NCI-H128 (cell line): Measurements from ENCODE around the gene ZBTB47.

Source experiments
- DNase-seq: peaks from one replicate; lab custom pipeline; 2025; ENCODE audit not compliant: unreplicated experiment; lab: John Stamatoyannopoulos, UW

ZBTB47 gene

DNA sequence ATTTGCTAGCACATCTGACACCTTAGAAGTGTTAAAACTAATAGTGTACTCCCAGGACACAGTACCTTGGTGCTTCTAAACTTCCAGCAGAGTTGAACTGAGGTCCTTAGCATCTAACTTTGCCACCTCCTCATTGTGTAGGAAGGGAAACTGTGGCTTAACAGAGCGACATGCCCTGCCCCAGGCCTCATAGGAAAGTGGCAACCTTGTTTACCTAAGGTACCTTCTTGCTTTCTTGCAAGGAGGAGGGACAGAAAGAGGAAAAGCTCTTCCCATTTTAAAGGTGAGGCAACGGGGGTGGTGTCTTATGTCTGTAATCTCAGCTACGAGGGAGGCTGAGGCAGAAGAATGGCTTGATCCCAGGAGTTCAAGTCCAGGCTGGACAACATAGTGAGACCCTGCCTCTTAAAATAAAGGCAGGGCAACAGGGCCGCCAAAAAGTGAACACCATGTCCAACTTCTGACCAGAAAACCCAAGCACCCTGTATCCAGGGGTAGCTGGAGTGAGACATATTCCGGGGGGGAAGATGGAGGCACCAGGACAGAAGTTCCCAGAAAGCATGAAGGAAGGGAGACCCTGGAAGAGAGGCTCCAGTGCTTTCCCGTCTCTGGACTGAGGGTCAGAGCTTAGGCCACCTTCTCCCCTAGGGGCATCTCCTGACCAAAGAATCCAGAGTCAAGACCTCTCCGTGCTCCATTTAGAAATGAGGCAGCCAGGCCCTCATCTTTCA lies 31.3 kb downstream of the ZBTB47 start:
- DNase-seq: no peak

DNA sequence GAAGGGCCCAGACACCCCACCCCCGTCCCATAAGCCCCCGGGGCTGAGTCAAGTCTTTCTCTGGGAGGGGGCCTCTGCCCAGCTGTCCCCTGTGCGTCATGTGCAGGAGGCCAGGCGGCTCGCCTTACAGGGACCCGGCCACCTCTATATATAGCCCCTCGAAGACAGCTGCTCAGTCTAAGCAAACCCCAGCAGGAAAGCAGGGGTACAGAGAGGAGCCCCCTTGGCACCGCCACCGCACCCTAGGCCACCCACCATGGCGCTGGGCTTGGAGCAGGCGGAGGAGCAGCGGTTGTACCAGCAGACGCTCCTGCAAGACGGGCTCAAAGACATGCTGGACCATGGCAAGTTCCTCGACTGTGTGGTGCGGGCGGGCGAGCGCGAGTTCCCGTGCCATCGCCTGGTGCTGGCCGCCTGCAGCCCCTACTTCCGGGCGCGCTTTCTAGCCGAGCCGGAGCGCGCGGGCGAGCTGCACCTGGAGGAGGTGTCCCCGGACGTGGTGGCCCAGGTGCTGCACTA lies 31.9 kb downstream of the ZBTB47 start, which contains the start of gene KLHL40:
Gene KLHL40, plus strand, starts transcription at position 175 of the 519 bp plus-strand sequence. Its CDS starts 82 bp downstream, at position 257.
- DNase-seq: no peak

DNA sequence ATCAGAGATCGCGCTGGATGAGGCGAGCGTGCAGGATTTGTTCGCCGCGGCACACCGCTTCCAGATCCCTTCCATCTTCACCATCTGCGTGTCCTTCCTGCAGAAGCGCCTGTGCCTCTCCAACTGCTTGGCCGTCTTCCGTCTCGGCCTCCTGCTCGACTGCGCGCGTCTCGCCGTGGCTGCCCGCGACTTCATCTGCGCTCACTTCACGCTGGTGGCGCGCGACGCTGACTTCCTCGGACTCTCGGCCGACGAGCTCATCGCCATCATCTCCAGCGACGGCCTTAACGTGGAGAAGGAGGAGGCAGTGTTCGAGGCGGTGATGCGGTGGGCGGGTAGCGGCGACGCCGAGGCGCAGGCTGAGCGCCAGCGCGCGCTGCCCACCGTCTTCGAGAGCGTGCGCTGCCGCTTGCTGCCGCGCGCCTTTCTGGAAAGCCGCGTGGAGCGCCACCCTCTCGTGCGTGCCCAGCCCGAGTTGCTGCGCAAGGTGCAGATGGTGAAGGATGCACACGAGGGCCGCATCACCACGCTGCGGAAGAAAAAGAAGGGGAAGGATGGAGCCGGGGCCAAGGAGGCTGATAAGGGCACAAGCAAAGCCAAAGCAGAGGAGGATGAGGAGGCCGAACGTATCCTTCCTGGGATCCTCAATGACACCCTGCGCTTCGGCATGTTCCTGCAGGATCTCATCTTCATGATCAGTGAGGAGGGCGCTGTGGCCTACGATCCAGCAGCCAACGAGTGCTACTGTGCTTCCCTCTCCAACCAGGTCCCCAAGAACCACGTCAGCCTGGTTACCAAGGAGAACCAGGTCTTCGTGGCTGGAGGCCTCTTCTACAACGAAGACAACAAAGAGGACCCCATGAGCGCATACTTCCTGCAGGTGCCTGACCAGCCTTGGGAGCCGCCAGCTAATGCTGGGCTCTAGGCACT lies 32.7 kb downstream of the ZBTB47 start:
- DNase-seq: no peak

DNA sequence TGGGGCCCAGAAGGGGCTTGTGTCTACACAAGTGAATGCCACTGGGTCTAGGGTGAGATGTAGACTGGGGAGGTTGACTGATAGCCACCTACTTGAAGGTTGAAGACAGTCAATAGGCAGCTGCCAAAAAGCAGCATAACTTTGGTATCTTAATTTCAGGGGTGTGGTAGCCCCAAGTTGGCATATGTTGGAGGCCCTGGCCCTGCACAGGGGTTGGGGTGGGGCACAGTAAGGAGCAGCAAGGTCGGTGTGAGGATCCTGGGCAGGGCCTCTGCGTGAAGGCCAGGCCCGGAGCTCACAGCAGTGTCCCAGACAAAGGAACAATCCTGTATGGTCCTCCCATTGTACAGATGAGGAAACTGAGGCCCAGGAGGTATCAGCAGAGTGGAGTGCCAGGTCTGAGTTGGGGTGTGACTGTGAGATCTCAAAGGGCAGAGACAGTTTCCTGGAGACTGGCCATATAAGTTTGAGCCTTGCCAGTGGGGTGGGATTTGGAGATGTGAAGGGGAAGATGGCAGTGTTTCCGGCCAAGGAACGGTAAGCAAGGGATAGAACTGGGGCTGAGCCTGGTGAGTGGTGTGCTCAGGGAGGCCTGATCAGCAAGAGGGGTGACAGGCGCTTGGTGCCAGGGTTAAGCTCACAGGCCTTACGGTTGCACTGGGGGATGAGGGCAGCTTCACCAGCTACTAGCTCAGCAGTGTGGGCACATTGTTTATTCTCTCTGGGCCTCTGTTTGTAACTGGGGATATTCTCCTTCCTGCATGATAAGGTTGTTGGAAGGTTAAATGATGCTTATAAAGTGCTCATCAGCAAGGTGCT lies 33.5 kb downstream of the ZBTB47 start:
- no peak for DNase-seq

DNA sequence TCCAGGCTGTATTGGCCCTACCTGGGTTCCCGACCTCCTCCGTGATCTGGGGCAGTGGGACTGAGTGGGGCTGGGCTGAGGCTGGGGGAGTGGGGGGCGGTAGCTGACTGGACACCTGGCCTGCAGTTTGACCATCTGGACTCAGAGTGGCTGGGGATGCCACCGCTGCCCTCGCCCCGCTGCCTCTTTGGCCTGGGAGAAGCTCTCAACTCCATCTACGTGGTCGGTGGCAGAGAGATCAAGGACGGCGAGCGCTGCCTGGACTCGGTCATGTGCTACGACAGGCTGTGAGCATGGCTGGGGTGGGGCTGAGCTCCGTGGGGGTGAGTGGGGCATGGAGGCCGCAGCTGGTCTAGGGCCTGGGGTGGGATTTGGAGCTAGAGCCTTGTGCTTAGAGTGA lies 34.5 kb downstream of the ZBTB47 start:
- no peak for DNase-seq

DNA sequence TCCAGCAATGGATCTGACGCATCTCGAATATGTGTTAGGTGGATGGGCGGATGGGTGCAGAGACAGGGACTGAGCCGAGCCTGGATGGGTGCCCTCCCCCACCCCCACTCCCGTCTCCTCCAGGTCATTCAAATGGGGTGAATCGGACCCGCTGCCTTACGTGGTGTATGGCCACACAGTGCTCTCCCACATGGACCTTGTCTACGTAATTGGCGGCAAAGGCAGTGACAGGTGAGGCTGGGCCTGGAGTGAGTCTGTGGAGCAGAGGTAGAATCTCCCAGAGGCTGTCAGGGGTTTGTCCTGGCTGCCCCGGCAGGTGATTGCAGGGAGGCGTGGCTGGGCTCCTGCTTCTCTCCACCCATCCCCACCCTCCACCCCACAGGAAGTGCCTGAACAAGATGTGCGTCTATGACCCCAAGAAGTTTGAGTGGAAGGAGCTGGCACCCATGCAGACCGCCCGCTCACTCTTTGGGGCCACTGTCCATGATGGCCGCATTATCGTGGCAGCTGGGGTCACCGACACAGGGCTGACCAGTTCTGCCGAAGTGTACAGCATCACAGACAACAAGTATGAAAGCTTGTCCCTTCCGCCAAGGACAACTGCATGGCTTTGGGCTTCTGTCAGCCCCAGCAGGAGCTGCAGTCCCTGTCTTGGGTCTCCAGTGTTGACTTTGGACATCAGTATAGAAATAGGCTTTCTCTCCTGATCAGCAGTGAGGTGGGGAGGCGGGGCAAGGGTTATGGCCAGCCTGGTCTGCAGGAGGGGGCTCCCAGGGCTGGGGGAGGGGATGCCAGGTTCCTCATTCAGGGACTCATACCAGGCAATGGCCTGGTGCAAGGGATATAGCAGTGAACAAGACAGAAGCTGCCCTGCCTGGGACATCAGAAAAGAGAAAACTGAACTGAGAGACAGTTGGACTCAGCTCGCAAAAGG lies 35.3 kb downstream of the ZBTB47 start:
- DNase-seq: no peak

DNA sequence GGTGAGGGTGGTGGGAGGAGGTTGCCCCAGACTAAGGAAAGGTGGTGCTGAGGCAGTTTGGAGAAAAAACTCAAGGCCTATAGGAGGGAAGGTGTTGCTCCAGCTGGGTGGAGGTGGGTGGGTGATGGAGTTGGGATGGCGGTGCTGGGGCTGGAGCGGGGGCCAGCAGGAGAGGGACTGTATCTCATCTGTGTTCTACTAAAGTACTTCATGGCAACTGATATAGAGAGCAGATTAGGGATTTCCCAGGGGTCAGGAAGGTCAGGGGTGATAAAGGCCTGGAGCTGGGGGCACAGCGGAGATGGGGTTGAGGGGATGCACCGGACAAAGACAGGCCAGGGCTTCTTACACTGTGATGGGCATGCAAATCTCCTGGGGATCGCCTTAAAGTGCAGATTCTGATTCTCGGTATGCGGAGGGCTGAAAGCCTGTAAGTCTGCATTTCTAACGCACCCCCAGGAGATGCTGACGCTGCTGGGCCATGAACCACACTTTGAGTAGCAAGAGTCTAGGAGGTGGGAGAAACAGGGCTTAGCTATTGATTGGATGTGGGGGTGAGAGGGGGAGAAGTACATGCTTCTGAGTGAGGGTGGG lies 36.0 kb downstream of the ZBTB47 start:
- DNase-seq: no peak

DNA sequence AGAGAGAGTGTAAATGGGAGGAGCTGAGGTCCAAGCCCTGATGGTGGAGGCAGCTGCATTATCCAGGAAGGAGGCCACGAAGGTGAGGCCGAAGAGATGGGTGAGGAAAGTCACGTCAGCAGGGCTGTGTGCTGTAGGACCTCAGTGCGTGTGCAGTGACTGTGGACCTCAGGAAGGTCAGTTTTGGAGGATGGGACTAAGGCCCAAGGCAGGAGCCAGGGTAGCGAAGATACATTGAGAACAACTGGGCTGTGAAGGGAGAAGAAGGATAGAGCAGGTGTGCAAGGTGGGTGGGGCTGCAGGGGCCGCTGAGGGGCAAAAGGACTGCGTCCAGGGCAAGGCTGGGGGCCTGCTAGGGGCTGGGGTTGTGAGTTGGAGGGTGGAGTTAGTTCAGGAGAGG lies 36.7 kb downstream of the ZBTB47 start:
- no peak for DNase-seq

DNA sequence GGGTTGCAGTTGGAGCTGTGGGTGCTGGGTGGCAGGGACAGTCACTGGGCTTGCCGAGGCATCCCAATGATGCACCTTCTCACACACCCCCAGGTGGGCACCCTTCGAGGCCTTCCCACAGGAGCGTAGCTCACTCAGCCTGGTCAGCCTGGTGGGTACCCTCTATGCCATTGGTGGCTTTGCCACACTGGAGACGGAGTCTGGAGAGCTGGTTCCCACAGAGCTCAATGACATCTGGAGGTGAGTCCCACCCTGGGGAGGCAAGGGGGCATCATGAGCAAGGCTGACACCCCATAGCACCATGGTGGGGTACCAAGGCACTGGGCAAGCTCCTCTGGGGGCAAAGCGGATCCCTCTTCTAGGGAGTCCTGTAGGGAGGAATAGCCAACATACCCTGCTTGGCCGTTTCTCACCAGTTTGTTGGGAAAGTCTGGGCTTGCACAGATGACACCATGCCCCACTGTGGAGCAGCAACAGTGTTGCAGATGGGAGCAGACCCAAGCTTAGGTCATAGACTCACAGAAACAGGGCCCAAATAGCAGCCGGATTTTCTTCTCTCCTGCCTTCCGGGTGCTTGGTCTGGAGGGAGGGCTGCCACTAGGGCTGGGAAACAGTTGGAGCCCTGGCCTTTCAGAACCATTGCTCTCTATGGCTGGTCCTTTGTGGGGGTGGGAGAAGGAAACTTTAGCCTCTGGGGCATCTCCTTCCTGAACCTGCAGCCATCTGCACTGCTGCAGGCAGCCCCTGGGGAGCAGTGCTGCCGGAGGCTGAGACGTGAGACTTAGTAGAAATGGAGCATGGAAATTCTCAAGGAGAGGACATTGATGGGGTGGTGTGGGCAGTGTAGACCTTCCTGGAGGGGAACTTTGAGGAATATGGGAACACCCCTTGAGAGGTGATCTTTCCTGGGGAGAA lies 37.5 kb downstream of the ZBTB47 start:
- no peak for DNase-seq

DNA sequence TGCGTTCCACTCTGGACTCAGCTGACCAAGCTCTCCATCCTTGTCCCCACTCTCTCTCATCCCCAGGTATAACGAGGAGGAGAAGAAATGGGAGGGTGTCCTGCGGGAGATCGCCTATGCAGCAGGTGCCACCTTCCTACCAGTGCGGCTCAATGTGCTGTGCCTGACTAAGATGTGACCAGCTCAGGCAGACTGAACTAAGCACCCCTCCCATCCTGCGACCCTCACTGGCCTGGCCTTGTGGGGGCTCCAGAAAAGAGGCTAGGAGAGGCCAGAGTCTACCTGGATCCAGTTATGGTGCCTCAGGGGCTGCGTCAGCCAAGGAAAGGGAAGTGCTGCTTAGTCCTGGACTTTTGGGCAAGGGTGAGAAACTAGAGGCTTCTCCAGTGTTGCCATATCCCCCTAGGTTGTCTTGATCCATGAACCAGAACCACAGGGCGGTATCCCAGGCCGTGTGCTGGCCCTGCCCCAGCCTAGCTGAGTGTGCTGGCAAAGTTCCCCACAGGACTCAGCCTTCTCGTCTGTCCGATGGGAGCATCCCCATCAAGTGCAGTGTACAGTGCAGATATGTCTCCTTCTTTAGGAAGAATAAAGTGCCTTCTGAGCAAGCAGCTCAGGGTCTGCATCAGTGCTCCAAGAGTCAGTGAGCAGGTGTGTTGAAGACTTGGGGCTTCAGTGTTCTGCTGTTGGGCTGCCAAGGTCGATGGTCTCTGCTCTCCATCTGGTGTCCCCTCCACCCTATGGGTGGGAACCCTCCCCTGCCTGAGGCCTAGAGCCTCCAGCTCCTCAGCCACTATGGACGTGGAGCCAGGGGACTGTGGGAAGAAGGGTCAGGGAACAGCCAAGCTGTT lies 38.5 kb downstream of the ZBTB47 start:
- no peak for DNase-seq

DNA sequence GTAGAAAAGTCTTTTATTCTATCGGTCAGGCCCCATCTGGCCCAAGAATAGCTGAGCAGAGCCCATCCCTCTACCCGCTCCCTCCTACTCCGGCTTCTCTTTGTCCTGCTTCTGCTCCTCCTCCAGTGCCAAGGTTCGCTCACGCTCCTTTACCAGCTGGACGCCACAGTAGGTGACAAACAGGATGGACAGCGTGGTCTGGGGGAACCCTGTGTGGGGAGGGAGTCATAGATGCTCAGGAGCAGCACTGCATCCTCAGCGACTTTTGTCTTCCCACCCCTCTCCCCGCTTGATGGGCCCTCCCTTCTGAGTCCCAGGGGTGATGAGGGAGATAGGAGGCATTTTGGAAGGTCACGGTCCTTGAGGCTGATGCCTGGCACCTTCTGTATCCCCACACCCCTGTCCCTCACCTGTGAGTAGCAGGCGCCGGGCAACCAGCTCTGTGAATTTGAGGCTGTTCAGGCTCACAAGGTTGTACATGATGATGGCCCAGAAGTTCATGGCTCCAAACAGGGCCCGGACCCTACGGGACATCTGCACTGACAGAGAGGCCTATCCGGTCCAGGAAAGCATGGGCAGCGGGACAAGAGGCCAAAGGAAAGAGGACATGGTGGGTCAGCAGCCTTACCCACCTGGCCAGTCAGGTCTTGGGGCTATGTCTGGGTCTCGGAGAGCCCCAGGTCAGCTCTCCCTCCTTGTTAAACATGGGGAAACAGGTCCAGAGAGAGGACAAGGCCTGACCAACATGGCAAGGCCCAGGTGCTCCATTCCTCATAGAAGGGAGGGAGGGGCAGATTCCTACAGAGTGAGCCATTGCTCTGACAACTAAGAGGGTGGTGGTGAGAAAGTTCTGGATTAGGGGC lies 39.4 kb downstream of the ZBTB47 start:
- DNase-seq: no peak

DNA sequence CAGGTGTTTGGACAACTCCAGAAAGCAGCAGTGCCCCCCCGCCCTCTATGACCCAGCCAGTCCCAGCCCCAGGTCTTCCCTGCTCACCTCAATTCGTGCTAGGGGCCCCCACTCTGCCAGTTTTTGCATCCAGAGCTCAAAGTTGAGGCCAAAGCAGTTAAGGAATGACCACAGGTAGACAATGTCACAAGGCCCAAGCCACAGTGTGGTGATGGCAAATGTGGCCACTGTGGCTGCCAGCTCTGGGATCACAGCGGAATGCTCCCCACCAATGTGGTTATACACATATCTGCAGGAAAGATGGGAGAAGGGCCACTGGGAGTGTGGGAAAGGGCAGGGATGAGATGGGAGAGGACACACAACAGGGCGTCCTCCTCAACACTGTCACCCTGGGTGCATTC lies 40.0 kb downstream of the ZBTB47 start:
- no peak for DNase-seq

DNA sequence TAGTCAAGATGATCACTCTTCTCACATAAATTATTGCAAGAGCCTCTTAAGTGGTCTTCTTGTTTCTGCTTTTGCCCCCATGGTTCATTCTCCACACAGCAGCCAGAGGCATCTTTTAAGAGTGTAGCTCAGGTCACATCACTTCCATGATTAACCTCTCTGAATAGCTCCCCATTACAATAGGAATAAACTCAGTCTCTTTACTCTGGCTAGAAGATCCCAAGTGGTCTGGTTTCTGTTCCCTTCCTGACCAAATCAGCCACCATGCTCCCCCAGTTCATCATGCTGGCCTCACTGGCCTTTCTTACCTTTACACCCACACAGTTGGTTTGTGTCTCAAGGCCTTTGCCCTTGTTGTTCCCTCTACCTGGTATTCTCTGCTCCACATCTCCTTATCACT lies 40.9 kb downstream of the ZBTB47 start:
- no peak for DNase-seq

DNA sequence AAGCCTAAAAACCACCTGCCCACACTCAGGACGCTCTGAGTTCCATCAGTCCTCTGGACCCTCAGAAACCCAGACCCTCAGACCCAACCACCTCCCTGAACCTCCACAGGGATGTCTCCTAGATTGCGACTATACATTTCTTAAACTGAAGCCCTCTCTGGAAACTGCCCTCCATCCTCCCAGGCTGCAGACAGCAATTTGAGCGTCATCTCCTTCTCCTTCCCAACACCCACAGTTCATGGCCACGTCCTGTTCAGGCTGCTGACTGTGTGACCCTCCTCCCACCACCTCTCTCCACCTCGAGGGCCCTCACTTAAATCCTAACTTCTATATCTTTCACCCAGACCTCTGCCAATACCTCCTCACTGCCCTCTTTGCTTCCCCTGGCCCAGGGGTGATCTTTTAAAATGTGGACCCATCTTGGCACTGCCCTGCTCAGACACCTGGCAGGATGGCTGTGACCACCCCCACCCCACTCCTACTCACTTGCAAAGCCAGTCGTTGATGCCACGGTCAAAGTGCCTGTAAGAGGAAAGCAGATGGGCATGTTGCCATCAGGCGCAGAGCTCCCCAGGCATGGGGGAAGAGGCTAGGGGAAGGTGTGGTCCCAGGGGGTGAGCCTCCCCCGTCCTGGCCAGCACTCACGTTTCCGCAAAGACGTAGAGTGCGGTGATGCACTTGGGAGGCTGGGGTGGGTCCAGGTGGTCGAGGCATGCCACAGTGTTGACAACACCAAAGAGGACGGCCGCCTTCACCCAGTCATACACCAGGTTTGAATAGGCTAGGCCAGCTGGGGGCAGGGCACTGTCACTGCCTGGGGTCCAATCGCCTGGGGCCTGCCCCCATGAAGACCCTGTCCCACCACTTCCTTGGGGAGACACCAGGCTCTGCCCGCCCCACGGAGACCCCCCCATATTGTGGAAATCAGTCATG lies 43.1 kb downstream of the ZBTB47 start:
- DNase-seq: no peak

DNA sequence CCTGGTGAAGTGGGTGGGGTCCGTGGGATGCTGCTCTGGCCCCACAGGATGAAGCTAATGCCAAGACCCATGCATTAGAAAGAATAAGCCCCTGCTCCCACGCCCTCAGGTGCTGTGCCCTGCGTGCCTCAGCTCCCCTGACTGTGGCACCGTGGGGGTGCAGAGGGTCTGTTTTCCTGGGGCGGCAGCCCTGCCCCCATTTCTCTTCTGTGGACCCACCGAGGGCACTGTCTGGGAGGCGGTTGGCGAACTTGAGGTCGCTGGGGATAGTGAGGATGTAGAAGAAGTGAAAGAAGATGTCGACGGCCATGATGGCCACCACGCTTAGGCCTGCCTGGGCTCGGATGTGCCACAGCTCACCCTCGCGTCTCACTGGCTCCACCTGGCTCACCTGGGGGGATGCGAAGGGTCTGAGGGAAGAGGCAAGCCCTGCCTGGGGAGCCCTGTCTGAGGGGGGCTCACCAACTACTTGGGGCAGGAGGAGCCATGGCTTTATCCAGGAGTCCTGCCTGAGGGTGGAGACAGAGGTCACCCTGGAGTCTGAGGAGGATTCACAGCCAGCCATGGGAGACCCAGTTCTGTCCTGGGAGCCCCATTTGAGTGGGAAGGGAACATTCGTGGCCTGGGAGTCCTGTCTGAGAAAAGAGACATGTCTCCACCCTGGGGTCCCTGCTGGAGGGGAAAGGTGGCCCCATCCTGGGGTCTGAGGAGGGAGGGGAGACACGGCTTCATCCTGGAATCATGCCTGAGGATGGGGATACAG lies 44.0 kb downstream of the ZBTB47 start:
- no peak for DNase-seq
